A549 (cell line): ENCODE measurements around the gene CTSK.

Experiments used
- CHD2 ChIP-seq: fragments of 150-350 bp; IDR thresholded peaks from 2 replicates; pipeline ENCODE4 v1.6.1; 2014; ENCODE audit warnings: low read length; ENCODE audit not compliant: partially characterized antibody
- FOSL2 ChIP-seq, 2 experiments: fragments of 450-650 bp in 1 of 2; fragments of >200 bp in 1 of 2; sonication (Bioruptor Twin) in 1 of 2; formaldehyde crosslinking; IDR thresholded peaks; 2 replicates each; pipeline versions ENCODE4 v1.5.0 to v1.6.1; 2016 to 2020; ENCODE audit warnings: mild to moderate bottlenecking in 1 of 2, moderate library complexity in 1 of 2
- HDAC2 ChIP-seq: fragments of 200-600 bp; sonication (generic); IDR thresholded peaks from 2 replicates; pipeline ENCODE4 v1.6.1; 2016
- MAFK ChIP-seq: fragments of 450-650 bp; IDR thresholded peaks from 2 replicates; pipeline ENCODE4 v1.6.1; 2014; ENCODE audit not compliant: partially characterized antibody
- NFE2L2 ChIP-seq: fragments of 150-350 bp; conservative IDR thresholded peaks from 2 replicates; pipeline ENCODE4 v1.6.1; 2014; ENCODE audit warnings: low read length
- POLR2A ChIP-seq: IDR thresholded peaks from 2 replicates; pipeline ENCODE4 v1.6.1; 2012; ENCODE audit warnings: mild to moderate bottlenecking, low read length
- RAD21 ChIP-seq, 2 experiments: fragments of >200 bp in 1 of 2; sonication (Bioruptor Twin) in 1 of 2; formaldehyde crosslinking in 1 of 2; IDR thresholded peaks in 1 of 2; conservative IDR thresholded peaks in 1 of 2; 2 replicates in 1 of 2; 3 replicates in 1 of 2; pipeline ENCODE4 v1.6.1; 2012 to 2018; ENCODE audit warnings: inconsistent platforms in 1 of 2
- RCOR1 ChIP-seq: fragments of 150-350 bp; IDR thresholded peaks from 2 replicates; pipeline ENCODE4 v1.6.1; 2014; ENCODE audit warnings: antibody characterized with exemption, low read length, low read depth
- SREBF2 ChIP-seq: fragments of 450-650 bp; IDR thresholded peaks from 2 replicates; pipeline ENCODE4 v1.6.1; 2014; ENCODE audit warnings: mild to moderate bottlenecking, moderate library complexity
- TF ChIP-seq, protein P1 (sequence below): IDR thresholded peaks from 2 replicates; pipeline ENCODE4 v1.6.1; 2012
- TF ChIP-seq, protein P2 (sequence below): fragments of >200 bp; sonication (Bioruptor Twin); formaldehyde crosslinking; IDR thresholded peaks from 3 replicates; pipeline ENCODE4 v1.5.1; 2016
- TF ChIP-seq, protein P3 (sequence below): fragments of 450-650 bp; IDR thresholded peaks from 2 replicates; pipeline ENCODE4 v1.6.1; 2014; ENCODE audit warnings: antibody characterized with exemption
- TF ChIP-seq, protein P4 (sequence below): fragments of 200-600 bp; sonication (generic); IDR thresholded peaks from 2 replicates; pipeline ENCODE4 v1.6.1; 2016; ENCODE audit warnings: antibody characterized with exemption, mild to moderate bottlenecking, moderate library complexity

DNA sequence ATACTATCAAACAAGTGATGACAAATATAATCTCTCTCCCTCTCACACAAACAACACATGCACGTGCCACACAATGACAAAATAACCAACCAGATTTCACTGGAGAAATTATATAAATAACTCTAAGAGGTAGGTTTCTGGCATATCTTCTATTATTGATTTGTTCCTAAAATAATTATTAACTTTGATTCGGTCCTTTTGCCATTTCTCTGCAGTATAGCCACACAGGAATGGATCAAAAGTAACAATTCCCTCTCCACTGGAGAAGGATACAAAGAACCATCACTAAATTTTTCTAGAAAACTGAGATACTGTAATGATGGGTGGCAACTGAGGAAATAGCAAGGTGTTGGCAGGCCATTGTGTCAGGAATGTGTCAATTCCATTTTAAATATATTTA lies 34.9 kb upstream of the CTSK start:
- TF ChIP-seq POLR2A (no peak), CHD2 (no peak), NFE2L2 (no peak), SREBF2 (no peak), MAFK (no peak), HDAC2 (no peak), RCOR1 (no peak), FOSL2 (IDR thresholded peaks at IDR 0.05) (no peak), FOSL2 (CRISPR knock-in tag; IDR thresholded peaks at IDR 0.05) (no peak), RAD21 (conservative IDR thresholded peaks at IDR 0.05 in 1 of 2, IDR thresholded peaks at IDR 0.05 in 1 of 2) (no peak)
- TF ChIP-seq, protein P1, sequence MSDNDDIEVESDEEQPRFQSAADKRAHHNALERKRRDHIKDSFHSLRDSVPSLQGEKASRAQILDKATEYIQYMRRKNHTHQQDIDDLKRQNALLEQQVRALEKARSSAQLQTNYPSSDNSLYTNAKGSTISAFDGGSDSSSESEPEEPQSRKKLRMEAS, result no peak
- TF ChIP-seq, protein P2, sequence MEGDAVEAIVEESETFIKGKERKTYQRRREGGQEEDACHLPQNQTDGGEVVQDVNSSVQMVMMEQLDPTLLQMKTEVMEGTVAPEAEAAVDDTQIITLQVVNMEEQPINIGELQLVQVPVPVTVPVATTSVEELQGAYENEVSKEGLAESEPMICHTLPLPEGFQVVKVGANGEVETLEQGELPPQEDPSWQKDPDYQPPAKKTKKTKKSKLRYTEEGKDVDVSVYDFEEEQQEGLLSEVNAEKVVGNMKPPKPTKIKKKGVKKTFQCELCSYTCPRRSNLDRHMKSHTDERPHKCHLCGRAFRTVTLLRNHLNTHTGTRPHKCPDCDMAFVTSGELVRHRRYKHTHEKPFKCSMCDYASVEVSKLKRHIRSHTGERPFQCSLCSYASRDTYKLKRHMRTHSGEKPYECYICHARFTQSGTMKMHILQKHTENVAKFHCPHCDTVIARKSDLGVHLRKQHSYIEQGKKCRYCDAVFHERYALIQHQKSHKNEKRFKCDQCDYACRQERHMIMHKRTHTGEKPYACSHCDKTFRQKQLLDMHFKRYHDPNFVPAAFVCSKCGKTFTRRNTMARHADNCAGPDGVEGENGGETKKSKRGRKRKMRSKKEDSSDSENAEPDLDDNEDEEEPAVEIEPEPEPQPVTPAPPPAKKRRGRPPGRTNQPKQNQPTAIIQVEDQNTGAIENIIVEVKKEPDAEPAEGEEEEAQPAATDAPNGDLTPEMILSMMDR, result no peak
- TF ChIP-seq, protein P3, sequence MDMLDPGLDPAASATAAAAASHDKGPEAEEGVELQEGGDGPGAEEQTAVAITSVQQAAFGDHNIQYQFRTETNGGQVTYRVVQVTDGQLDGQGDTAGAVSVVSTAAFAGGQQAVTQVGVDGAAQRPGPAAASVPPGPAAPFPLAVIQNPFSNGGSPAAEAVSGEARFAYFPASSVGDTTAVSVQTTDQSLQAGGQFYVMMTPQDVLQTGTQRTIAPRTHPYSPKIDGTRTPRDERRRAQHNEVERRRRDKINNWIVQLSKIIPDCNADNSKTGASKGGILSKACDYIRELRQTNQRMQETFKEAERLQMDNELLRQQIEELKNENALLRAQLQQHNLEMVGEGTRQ, result no peak
- TF ChIP-seq, protein P4, sequence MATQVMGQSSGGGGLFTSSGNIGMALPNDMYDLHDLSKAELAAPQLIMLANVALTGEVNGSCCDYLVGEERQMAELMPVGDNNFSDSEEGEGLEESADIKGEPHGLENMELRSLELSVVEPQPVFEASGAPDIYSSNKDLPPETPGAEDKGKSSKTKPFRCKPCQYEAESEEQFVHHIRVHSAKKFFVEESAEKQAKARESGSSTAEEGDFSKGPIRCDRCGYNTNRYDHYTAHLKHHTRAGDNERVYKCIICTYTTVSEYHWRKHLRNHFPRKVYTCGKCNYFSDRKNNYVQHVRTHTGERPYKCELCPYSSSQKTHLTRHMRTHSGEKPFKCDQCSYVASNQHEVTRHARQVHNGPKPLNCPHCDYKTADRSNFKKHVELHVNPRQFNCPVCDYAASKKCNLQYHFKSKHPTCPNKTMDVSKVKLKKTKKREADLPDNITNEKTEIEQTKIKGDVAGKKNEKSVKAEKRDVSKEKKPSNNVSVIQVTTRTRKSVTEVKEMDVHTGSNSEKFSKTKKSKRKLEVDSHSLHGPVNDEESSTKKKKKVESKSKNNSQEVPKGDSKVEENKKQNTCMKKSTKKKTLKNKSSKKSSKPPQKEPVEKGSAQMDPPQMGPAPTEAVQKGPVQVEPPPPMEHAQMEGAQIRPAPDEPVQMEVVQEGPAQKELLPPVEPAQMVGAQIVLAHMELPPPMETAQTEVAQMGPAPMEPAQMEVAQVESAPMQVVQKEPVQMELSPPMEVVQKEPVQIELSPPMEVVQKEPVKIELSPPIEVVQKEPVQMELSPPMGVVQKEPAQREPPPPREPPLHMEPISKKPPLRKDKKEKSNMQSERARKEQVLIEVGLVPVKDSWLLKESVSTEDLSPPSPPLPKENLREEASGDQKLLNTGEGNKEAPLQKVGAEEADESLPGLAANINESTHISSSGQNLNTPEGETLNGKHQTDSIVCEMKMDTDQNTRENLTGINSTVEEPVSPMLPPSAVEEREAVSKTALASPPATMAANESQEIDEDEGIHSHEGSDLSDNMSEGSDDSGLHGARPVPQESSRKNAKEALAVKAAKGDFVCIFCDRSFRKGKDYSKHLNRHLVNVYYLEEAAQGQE, result no peak
